ENCODE measurements around the gene MYD88.

The MYD88 gene

GRCh38 chr3:38165722-38166387 is 27.4 kb downstream of the MYD88 start:
- peak; percentile 56 for DNase-seq (ENCODE audit: low spot score)

- DNase-seq (ENCODE audit: low spot score) = no peak
Measured at GRCh38 chr3:38167591-38167990, 29.1 kb downstream of the MYD88 start.

- DNase-seq (ENCODE audit: low spot score) = no peak
Measured at GRCh38 chr3:38168151-38169026, 29.9 kb downstream of the MYD88 start.

DNA sequence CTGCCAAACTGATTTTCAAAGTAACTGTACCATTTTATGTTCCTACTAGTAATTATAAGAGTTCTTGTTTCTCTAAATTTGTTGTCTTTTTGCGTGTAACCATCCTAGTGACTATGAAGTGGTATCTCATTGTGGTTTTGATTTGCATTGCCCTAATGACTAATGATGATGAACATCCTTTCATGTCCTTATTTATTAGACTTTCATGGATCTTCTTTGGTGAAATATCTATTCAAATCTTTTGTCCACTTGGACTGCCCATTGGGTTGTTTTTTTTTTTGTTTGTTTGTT is 30.5 kb downstream of the MYD88 start:
- no peak for DNase-seq (ENCODE audit: low spot score)

- DNase-seq (ENCODE audit: low spot score) = no peak
Measured at GRCh38 chr3:38170722-38171121, 32.3 kb downstream of the MYD88 start.

DNA sequence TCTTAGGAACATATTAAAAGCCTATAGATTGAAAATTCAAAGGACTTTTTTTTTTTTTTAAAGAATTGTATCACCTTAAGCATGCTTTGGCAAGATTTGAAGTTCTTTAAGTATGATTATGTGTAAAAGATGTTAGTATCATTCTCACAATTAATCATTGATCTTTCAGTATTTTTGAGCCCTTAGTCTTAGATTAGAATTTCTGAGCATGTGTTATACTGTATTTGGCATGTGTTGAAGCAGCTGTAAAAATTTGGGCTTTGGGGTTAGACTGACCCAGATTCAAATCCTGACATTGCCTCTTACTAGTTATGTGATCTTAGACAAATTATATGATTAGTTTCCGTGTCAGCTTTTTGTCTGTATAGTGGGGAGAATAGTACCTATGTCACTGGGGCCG is 33.2 kb downstream of the MYD88 start:
- no peak for DNase-seq (ENCODE audit: low spot score)

- DNase-seq (ENCODE audit: low spot score) = no peak
Measured at GRCh38 chr3:38173834-38174418, 35.5 kb downstream of the MYD88 start.

- no peak for DNase-seq (ENCODE audit: low spot score)
Measured at GRCh38 chr3:38177181-38177580, 38.7 kb downstream of the MYD88 start.

DNA sequence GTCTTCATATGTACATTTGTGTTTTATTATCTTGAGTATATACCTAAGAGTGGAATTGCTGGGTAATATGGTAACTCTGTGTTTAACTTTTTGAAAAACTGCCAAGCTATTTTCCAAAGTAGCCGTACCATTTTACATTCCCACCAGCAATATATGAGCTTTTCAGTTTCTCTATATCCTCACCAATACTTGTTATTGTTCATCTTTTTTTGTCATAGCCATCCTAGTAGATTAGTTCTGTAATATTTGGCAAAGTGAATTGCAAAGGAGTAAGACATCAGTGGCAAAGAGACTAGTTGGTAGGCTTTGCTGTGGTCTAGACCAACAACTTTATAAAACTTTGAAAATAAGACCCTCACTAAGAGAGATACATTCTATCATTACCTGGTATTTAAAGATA is 48.3 kb downstream of the MYD88 start:
- no peak for DNase-seq (ENCODE audit: low spot score)

DNA sequence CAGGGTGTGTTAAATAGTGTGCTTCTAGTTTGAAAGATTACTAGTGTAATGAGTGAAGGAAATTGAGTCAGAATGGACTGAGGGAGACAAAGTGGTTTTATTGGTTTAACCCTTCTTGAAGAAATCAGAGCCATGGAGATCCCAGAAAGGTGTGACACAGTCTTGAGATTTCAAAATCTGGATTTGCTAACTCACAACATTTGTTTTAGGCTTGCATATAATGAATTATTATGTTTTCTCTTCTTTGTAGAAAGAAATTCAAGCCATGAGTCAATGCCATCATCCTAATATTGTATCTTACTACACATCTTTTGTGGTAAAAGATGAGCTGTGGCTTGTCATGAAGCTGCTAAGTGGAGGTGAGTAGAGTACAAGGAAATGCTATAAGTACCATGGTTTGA is 52.0 kb downstream of the MYD88 start:
- no peak for DNase-seq (ENCODE audit: low spot score)

Measured in COLO829 (cell line).